ENCODE results near the gene SPG11. TPM values are rescaled to one million over a fixed set of nuclear protein-coding genes. Genes with fewer than 3 reads are reported as not detected.
"Not testable (repeated sequence)": the region's sequence is repeated elsewhere in the genome, so short reads cannot be mapped to it uniquely, and the experiment has no call there.

The SPG11 gene
- total and polyA plus RNA-seq, 10 of the 15 experiments (the other 5 are each of a cell fraction or from before 2014, with no cell fraction given) = 22.1 to 85.1 (median 47.2) TPM

DNA sequence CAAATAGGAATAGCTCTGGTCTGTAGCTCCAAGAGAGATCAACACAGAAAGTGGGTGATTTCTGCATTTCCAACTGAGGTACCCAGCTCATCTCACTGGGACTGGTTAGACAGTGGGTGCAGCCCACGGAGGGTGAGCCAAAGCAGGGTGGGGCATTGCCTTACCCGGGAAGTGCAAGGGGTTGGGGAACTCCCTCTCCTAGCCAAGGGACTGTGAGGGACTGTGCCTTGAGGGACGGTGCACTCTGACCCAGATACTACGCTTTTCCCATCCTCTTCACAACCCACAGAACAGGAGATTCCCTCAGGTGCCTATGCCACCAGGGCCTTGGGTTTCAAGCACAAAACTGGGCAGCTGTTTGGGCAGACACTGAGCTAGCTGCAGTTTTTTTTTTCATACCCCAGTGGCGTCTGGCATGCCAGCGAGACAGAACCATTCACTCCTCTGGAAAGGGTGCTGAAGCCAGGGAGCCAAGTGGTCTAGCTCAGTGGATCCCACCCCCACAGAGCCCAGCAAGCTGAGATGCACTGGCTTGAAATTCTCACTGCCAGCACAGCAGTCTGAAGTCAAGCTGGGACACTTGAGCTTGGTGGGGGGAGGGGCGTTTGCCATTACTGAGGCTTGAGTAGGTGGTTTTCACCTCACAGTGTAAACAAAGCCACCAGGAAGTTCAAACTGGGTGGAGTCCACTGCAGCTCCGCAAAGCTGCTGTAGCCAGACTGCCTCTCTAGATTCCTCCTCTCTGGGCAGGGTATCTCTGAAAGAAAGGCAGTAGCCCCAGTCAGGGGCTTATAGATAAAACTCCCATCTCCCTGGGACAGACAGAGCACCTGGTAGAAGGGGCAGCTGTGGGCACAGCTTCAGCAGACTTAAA is 19.6 kb upstream of the SPG11 start:
- in situ Hi-C loops (cut with MboI); H3K36me3 ChIP-seq (ENCODE audit: control insufficient read depth in 2 of 2, insufficient read depth in 2 of 2, low read length in 1 of 2); FAIRE-seq; H3K9me3 ChIP-seq (replicated peaks; ENCODE audit: control insufficient read depth, insufficient read depth, low read length); H4K20me1 ChIP-seq (ENCODE audit: control insufficient read depth, insufficient read depth); H3K79me2 ChIP-seq (ENCODE audit: control insufficient read depth, insufficient read depth, low read length); BruUV-seq (replicated peaks); H3K27me3 ChIP-seq (replicated peaks in 1 of 2; ENCODE audit: control insufficient read depth in 2 of 2, insufficient read depth in 2 of 2, low read length in 1 of 2): not testable (repeated sequence)
- 13% methylated on average over 8 of the region's 8 CpGs for WGBS (ENCODE audit: insufficient coverage, insufficient replicate concordance, low lambda C conversion rate, missing lambda C conversion rate)
- peak overlapping the region; percentile 77 for H2AFZ ChIP-seq (ENCODE audit: control insufficient read depth, low read depth, low read length)
- H3K4me1 ChIP-seq (ENCODE audit: control insufficient read depth, insufficient read depth, low read length) = peaks cover 19% of the 10 kb centered on the region
- H3K27ac ChIP-seq (ENCODE audit: control insufficient read depth, insufficient read depth) = peak overlapping the region; percentile 70
- intact Hi-C loops (cut with micrococcal nuclease; ENCODE audit: unreplicated experiment) = loop anchor here (2.0 kb wide), 1 partner anchor 18 kb away; no protein-coding TSS in a partner anchor
- peak overlapping the region; percentile 45; the same call in 1 of the 2 replicates for H3K9ac ChIP-seq (ENCODE audit: control insufficient read depth, insufficient read depth, low read length)
- CTCF ChIA-PET = interaction anchor here (1.1 to 5.1 kb wide), 7 partner anchors 8 to 138 kb away, joined by 3 to 60 read pairs (median 5); partner anchors contain the start of genes B2M, PATL2 and SPG11
- peak overlapping the region; percentile 45; the same call in 1 of the 2 replicates for H3K4me3 ChIP-seq
- POLR2A ChIA-PET = interaction anchor here (0.8 to 5.9 kb wide), 10 partner anchors 9 to 54 kb away, joined by 3 to 60 read pairs (median 4); partner anchors contain the start of genes B2M, PATL2 and SPG11
- peak; percentile 41 for DNase-seq (ENCODE audit: low read depth, low spot score)
- H3K4me2 ChIP-seq (ENCODE audit: control insufficient read depth, insufficient read depth) = peak overlapping the region; percentile 68
- SMC1A ChIA-PET (ENCODE audit: uncharacterized antibody, unreplicated experiment) = interaction anchor here (0.6 to 5.0 kb wide), 15 partner anchors 11 to 115 kb away, joined by 3 to 73 read pairs (median 6); partner anchors contain the start of genes B2M, PATL2, SPG11 and TRIM69
- RAD21 ChIA-PET (ENCODE audit: unreplicated experiment) = interaction anchor here (1.2 to 4.7 kb wide), 8 partner anchors 11 to 54 kb away, joined by 3 to 69 read pairs (median 8); partner anchors contain the start of genes B2M, PATL2, SPG11 and TRIM69
- peak; percentile 82 for ATAC-seq
- TF ChIP-seq HDGF (IDR thresholded peaks at IDR 0.05) (peak; percentile 38; the same call in 1 of the 2 replicates), FOXK2 (IDR thresholded peaks at IDR 0.05) (peak; percentile 89), MEF2B (IDR thresholded peaks at IDR 0.05; ENCODE audit: partially characterized antibody, poor library complexity, severe bottlenecking) (peak; percentile 24), NR2F1 (conservative IDR thresholded peaks at IDR 0.05) (peak; percentile 10; the same call in 1 of the 2 replicates), GATAD2B (conservative IDR thresholded peaks at IDR 0.05; ENCODE audit: low read depth) (0 out of 2 replicates have a peak, but pooled peaks have one; percentile 39), ZNF687 (IDR thresholded peaks at IDR 0.05) (peak; percentile 48; the same call in 1 of the 2 replicates), PML (IDR thresholded peaks at IDR 0.05; ENCODE audit: low read length) (0 out of 2 replicates have a peak, but pooled peaks have one; percentile 30), CREB1 (IDR thresholded peaks at IDR 0.05; ENCODE audit: low read depth) (0 out of 2 replicates have a peak, but pooled peaks have one; percentile 19), RELB (IDR thresholded peaks at IDR 0.05; ENCODE audit: low read depth) (peak; percentile 46), MLLT1 (IDR thresholded peaks at IDR 0.05) (0 out of 2 replicates have a peak, but pooled peaks have one; percentile 45), CHD2 (IDR thresholded peaks at IDR 0.05; ENCODE audit: borderline replicate concordance, low read depth, low read length) (peak; percentile 45; the same call in 1 of the 2 replicates), IKZF1 (conservative IDR thresholded peaks at IDR 0.05) (0 out of 2 replicates have a peak, but pooled peaks have one; percentile 28), ATF7 (IDR thresholded peaks at IDR 0.05; ENCODE audit: low read depth) (0 out of 2 replicates have a peak, but pooled peaks have one; percentile 32), EGR1 (IDR thresholded peaks at IDR 0.05; ENCODE audit: borderline replicate concordance in 1 of 2, low read depth in 2 of 2, low read length in 2 of 2) (peak in 1 of 2 experiments; percentile 29; a peak in 1 of 3 replicates)
